ENCODE data around the gene SYT5. TPM values are rescaled to one million over a fixed set of nuclear protein-coding genes. Genes with fewer than 3 reads are reported as not detected.
A peak's percentile ranks its signal among the peaks of the same experiment; 100 is the strongest.
"Not testable (repeated sequence)": the region's sequence is repeated elsewhere in the genome, so short reads cannot be mapped to it uniquely, and the experiment has no call there.

SYT5 gene
- under 1 TPM; 0.13 to 0.56 (median 0.29) TPM for polyA plus RNA-seq (ENCODE audit: insufficient read length in 4 of 4)

GRCh38 chr19:55179606-55180484, at the start of gene SYT5:
Gene SYT5 (minus strand): TSS chr19:55180289. CDS start chr19:55179041, 1,248 bp downstream.
- DNase-seq (ENCODE audit: low read depth in 4 of 4, low spot score in 3 of 4), result no peak

GRCh38 chr19:55229789-55230182, 49.7 kb upstream of the SYT5 start:
- no peak for DNase-seq (ENCODE audit: low read depth in 4 of 4, low spot score in 3 of 4)

GRCh38 chr19:55229145-55229788, 49.2 kb upstream of the SYT5 start:
- DNase-seq (ENCODE audit: low read depth in 4 of 4, low spot score in 3 of 4), result no peak

GRCh38 chr19:55228403-55229031, 48.4 kb upstream of the SYT5 start, which contains the start of gene TMEM86B:
Gene TMEM86B (minus strand): TSS chr19:55228763. CDS start chr19:55228741, 22 bp downstream.
- no peak for DNase-seq (ENCODE audit: low read depth in 4 of 4, low spot score in 3 of 4)

GRCh38 chr19:55228015-55228391, 47.9 kb upstream of the SYT5 start:
- DNase-seq (ENCODE audit: low read depth in 4 of 4, low spot score in 3 of 4), result no peak

- no peak for DNase-seq (ENCODE audit: low read depth in 4 of 4, low spot score in 3 of 4)
These were observed 47.3 kb upstream of the SYT5 start for GRCh38 chr19:55227241-55228014.

GRCh38 chr19:55226788-55227187, 46.7 kb upstream of the SYT5 start:
- DNase-seq (ENCODE audit: low read depth in 4 of 4, low spot score in 3 of 4), result no peak

- DNase-seq (ENCODE audit: low read depth in 4 of 4, low spot score in 3 of 4), result no peak
These were observed 46.2 kb upstream of the SYT5 start for GRCh38 chr19:55226273-55226672.

GRCh38 chr19:55225415-55225958, 45.4 kb upstream of the SYT5 start:
- no peak for DNase-seq (ENCODE audit: low read depth in 4 of 4, low spot score in 3 of 4)

- not testable (repeated sequence) for DNase-seq (ENCODE audit: low read depth in 4 of 4, low spot score in 3 of 4)
These were observed 44.8 kb upstream of the SYT5 start for GRCh38 chr19:55224679-55225414.

GRCh38 chr19:55224038-55224665, 44.1 kb upstream of the SYT5 start:
- no peak for DNase-seq (ENCODE audit: low read depth in 4 of 4, low spot score in 3 of 4)

GRCh38 chr19:55223291-55224037, 43.4 kb upstream of the SYT5 start:
- no peak for DNase-seq (ENCODE audit: low read depth in 4 of 4, low spot score in 3 of 4)

- no peak for DNase-seq (ENCODE audit: low read depth in 4 of 4, low spot score in 3 of 4)
These were observed 40.4 kb upstream of the SYT5 start for GRCh38 chr19:55220525-55220924.

- peak; percentile 48 to 64 (median 59) for DNase-seq (ENCODE audit: low read depth in 4 of 4, low spot score in 3 of 4)
These were observed 36.5 kb upstream of the SYT5 start for GRCh38 chr19:55216461-55217198.

- DNase-seq (ENCODE audit: low read depth in 4 of 4, low spot score in 3 of 4), result no peak
These were observed 33.5 kb upstream of the SYT5 start for GRCh38 chr19:55213547-55213946.

GRCh38 chr19:55212447-55212846, 32.4 kb upstream of the SYT5 start:
- DNase-seq (ENCODE audit: low read depth in 4 of 4, low spot score in 3 of 4), result no peak

GRCh38 chr19:55209693-55210472, 29.8 kb upstream of the SYT5 start:
- no peak for DNase-seq (ENCODE audit: low read depth in 4 of 4, low spot score in 3 of 4)
